H9 (cell line): ENCODE results near the gene FAM114A1. TPM values are rescaled to one million over a fixed set of nuclear protein-coding genes. Genes with fewer than 3 reads are reported as not detected.

Experiments
- DNase-seq: peaks from one replicate; pipeline ENCODE4 v3.0.0-alpha.2; 2017
- H2AFZ ChIP-seq: one replicate; pipeline ENCODE4 v1.6.1; 2013; ENCODE audit warnings: mild to moderate bottlenecking, low read length, control low read depth, moderate library complexity
- H2AK5ac ChIP-seq: 2 replicates; pipeline ENCODE4 v1.6.1; 2013; ENCODE audit warnings: low read length, control low read depth, mixed read lengths; ENCODE audit not compliant: insufficient read length
- H2BK120ac ChIP-seq: one replicate; pipeline ENCODE4 v1.6.1; 2013; ENCODE audit warnings: low read depth, mild to moderate bottlenecking, low read length, control low read depth, inconsistent platforms; ENCODE audit not compliant: poor library complexity, severe bottlenecking
- H2BK12ac ChIP-seq: 2 replicates; pipeline ENCODE4 v1.6.1; 2013; ENCODE audit warnings: low read length, control low read depth, mixed read lengths, low read depth; ENCODE audit not compliant: insufficient read length
- H2BK15ac ChIP-seq: 2 replicates; pipeline ENCODE4 v1.6.1; 2013; ENCODE audit warnings: low read depth, low read length, control low read depth
- H2BK20ac ChIP-seq: one replicate; pipeline ENCODE4 v1.6.1; 2013; ENCODE audit warnings: low read depth, mild to moderate bottlenecking, low read length, control low read depth, inconsistent platforms; ENCODE audit not compliant: poor library complexity, severe bottlenecking
- H2BK5ac ChIP-seq: 2 replicates; pipeline ENCODE4 v1.6.1; 2013; ENCODE audit warnings: low read length, control low read depth, mixed read lengths; ENCODE audit not compliant: insufficient read length
- H3K14ac ChIP-seq: 2 replicates; pipeline ENCODE4 v1.6.1; 2013; ENCODE audit warnings: low read length, control low read depth; ENCODE audit not compliant: insufficient read depth
- H3K18ac ChIP-seq: 2 replicates; pipeline ENCODE4 v1.6.1; 2013; ENCODE audit warnings: low read depth, mild to moderate bottlenecking, mixed read lengths, low read length, control low read depth; ENCODE audit not compliant: insufficient read length
- H3K23ac ChIP-seq: 2 replicates; pipeline ENCODE4 v1.6.1; 2013; ENCODE audit warnings: low read length, control low read depth, mixed read lengths, low read depth; ENCODE audit not compliant: insufficient read length
- H3K23me2 ChIP-seq: 2 replicates; pipeline ENCODE4 v1.6.1; 2013; ENCODE audit warnings: low read depth, mild to moderate bottlenecking, mixed read lengths, low read length, control low read depth; ENCODE audit not compliant: insufficient read length, poor library complexity, severe bottlenecking
- H3K27ac ChIP-seq: 2 replicates; pipeline ENCODE4 v1.5.1; 2013; ENCODE audit warnings: low read length, control low read depth, mixed read lengths, low read depth; ENCODE audit not compliant: insufficient read length
- H3K27me3 ChIP-seq: 2 replicates; pipeline ENCODE4 v1.6.1; 2013; ENCODE audit warnings: low read length, control low read depth, inconsistent platforms; ENCODE audit not compliant: insufficient read depth
- H3K4ac ChIP-seq: 2 replicates; pipeline ENCODE4 v1.6.1; 2013; ENCODE audit warnings: low read depth, mild to moderate bottlenecking, control low read depth, inconsistent platforms, low read length, moderate library complexity
- H3K4me1 ChIP-seq: 2 replicates; pipeline ENCODE4 v1.6.1; 2013; ENCODE audit warnings: low read length, control low read depth, inconsistent platforms; ENCODE audit not compliant: insufficient read depth
- H3K4me2 ChIP-seq: 2 replicates; pipeline ENCODE4 v1.6.1; 2013; ENCODE audit warnings: low read length, control low read depth, mixed read lengths; ENCODE audit not compliant: insufficient read length, insufficient read depth
- H3K56ac ChIP-seq: 2 replicates; pipeline ENCODE4 v1.6.1; 2013; ENCODE audit warnings: low read depth, mild to moderate bottlenecking, mixed read lengths, low read length, control low read depth; ENCODE audit not compliant: insufficient read length
- H3K79me1 ChIP-seq: 2 replicates; pipeline ENCODE4 v1.6.1; 2013; ENCODE audit warnings: low read depth, mild to moderate bottlenecking, moderate library complexity, low read length, control low read depth, inconsistent platforms; ENCODE audit not compliant: insufficient read depth, poor library complexity, severe bottlenecking
- H3K79me2 ChIP-seq: 2 replicates; pipeline ENCODE4 v1.6.1; 2013; ENCODE audit warnings: low read length, control low read depth, inconsistent platforms; ENCODE audit not compliant: insufficient read depth
- H3K9ac ChIP-seq: 2 replicates; pipeline ENCODE4 v1.6.1; 2013; ENCODE audit warnings: low read length, control low read depth, mixed read lengths; ENCODE audit not compliant: insufficient read length; ENCODE audit errors: extremely low read depth
- H3K9me3 ChIP-seq: one replicate; pipeline ENCODE4 v1.6.1; 2013; ENCODE audit warnings: low read depth, low read length, inconsistent platforms; ENCODE audit not compliant: control insufficient read depth
- H3T11ph ChIP-seq: one replicate; pipeline ENCODE4 v1.6.1; 2013; ENCODE audit warnings: mild to moderate bottlenecking, low read length, control low read depth, inconsistent platforms
- H4K20me1 ChIP-seq: one replicate; pipeline ENCODE4 v1.6.1; 2013; ENCODE audit not compliant: control insufficient read depth, insufficient read length, insufficient read depth
- H4K5ac ChIP-seq: 2 replicates; pipeline ENCODE4 v1.6.1; 2013; ENCODE audit warnings: low read depth, mild to moderate bottlenecking, mixed read lengths, low read length, control low read depth; ENCODE audit not compliant: insufficient read length
- H4K8ac ChIP-seq: replicated peaks from 2 replicates; pipeline ENCODE4 v1.6.1; 2013; ENCODE audit warnings: low read length, control low read depth, mixed read lengths, low read depth; ENCODE audit not compliant: insufficient read length
- H4K91ac ChIP-seq: 2 replicates; pipeline ENCODE4 v1.6.1; 2013; ENCODE audit warnings: low read depth, mild to moderate bottlenecking, moderate library complexity, mixed read lengths, low read length, control low read depth; ENCODE audit not compliant: insufficient read length
- H3K27ac Mint-ChIP-seq, 3 experiments: 2 replicates in 2 of 3; 3 replicates in 1 of 3; pipeline ENCODE4 v1.8.0; 2020 to 2021; ENCODE audit warnings: mixed read lengths in 3 of 3, mild to moderate bottlenecking in 1 of 3, moderate library complexity in 1 of 3
- H3K27me3 Mint-ChIP-seq: 2 replicates; pipeline ENCODE4 v1.8.0; 2021; ENCODE audit warnings: low read depth, mild to moderate bottlenecking, moderate library complexity, mixed read lengths
- H3K36me3 Mint-ChIP-seq, 3 experiments: 2 replicates in 2 of 3; 3 replicates in 1 of 3; pipeline ENCODE4 v1.8.0; 2020 to 2021; ENCODE audit warnings: low read depth in 3 of 3, mixed read lengths in 3 of 3; ENCODE audit not compliant: insufficient read depth in 1 of 3
- H3K4me1 Mint-ChIP-seq, 2 experiments: 2 replicates each; pipeline ENCODE4 v1.8.0; 2020; ENCODE audit warnings: mixed read lengths in 2 of 2
- H3K4me3 Mint-ChIP-seq, 2 experiments: 2 replicates in 1 of 2; 3 replicates in 1 of 2; pipeline ENCODE4 v1.8.0; 2020 to 2021; ENCODE audit warnings: mild to moderate bottlenecking in 2 of 2, mixed read lengths in 2 of 2, moderate library complexity in 1 of 2
- H3K9me3 Mint-ChIP-seq, 2 experiments: 2 replicates in 1 of 2; 3 replicates in 1 of 2; pipeline ENCODE4 v1.8.0; 2020; ENCODE audit warnings: mild to moderate bottlenecking in 2 of 2, mixed read lengths in 2 of 2, moderate library complexity in 1 of 2
- WGBS: extraction: QIAGEN DNeasy Blood & Tissue Kit; methylation state at CpG from one replicate; pipeline ENCODE4 v1.1.7; 2013; ENCODE audit warnings: missing lambda C conversion rate, low lambda C conversion rate, mixed read lengths; ENCODE audit not compliant: insufficient read length; ENCODE audit errors: extremely low coverage; 5-methylcytosine and 5-hydroxymethylcytosine counted together
- total RNA-seq: library from RNA; stranded (reverse); gene quantifications from 2 replicates; pipeline ENCODE4 v1.2.1, GENCODE V29; 2021
- TF ChIP-seq, protein P1 (sequence below): fragments of 200-600 bp; sonication (generic); conservative IDR thresholded peaks from 3 replicates; pipeline ENCODE4 v1.8.0; 2021; ENCODE audit warnings: antibody characterized with exemption, mild to moderate bottlenecking

The FAM114A1 gene
- total RNA-seq, 1 experiment from 2014 or later = 9.9 TPM

DNA sequence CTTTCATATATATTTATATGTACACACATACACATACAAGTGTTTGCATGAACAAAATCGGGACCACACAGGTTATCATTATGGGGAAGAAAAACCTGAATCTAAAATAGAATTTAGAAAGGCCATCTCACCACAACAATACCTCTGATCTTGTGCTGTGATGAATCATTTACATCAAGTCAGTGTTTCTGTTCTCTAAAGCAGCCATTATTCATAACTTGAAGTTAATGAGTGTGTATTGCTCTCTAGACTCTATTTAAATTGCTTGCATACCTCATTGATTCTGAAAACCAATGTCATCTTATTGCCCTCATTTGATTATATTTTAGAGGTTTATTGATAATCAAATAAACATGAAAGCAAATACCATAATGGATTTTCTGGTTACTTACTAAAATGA, 71.6 kb downstream of the FAM114A1 start:
- Histone ChIP-seq H4K91ac (no peak overlapping the region), H2BK5ac (no peak overlapping the region), H3K9ac (no peak overlapping the region), H4K5ac (no peak overlapping the region), H2BK120ac (no peak overlapping the region), H3K23me2 (no peaks in the 10 kb centered on the region), H2AFZ (no peak overlapping the region), H3K27ac (no peak overlapping the region), H3K56ac (no peak overlapping the region), H3K79me2 (no peaks in the 10 kb centered on the region), H3K4me1 (no peaks in the 10 kb centered on the region), H3K18ac (no peak overlapping the region), H3K4ac (no peak overlapping the region), H3K27me3 (no peaks in the 10 kb centered on the region), H2BK15ac (no peak overlapping the region), H3K4me2 (no peak overlapping the region), H2BK12ac (no peak overlapping the region), H2BK20ac (no peak overlapping the region), H4K8ac (no peak overlapping the region), H3K23ac (no peak overlapping the region), H3K79me1 (no peaks in the 10 kb centered on the region), H4K20me1 (no peaks in the 10 kb centered on the region), H3K9me3 (no peaks in the 10 kb centered on the region), H3T11ph (no peak overlapping the region), H3K14ac (no peak overlapping the region), H2AK5ac (no peak overlapping the region)
- Mint-ChIP-seq H3K36me3 (peaks cover 0 to 4% (median 0%) of the 10 kb centered on the region in 3 experiments; a peak in 1 of 7 replicates), H3K27me3 (no peaks in the 10 kb centered on the region; the same call in 1 of the 2 replicates), H3K4me3 (no peak overlapping the region), H3K4me1 (0 out of 4 replicates have a peak, but pooled peaks cover 0 to 2% of the 10 kb centered on the region in 2 experiments), H3K9me3 (no peaks in the 10 kb centered on the region), H3K27ac (no peak overlapping the region)
- TF ChIP-seq, protein P1, sequence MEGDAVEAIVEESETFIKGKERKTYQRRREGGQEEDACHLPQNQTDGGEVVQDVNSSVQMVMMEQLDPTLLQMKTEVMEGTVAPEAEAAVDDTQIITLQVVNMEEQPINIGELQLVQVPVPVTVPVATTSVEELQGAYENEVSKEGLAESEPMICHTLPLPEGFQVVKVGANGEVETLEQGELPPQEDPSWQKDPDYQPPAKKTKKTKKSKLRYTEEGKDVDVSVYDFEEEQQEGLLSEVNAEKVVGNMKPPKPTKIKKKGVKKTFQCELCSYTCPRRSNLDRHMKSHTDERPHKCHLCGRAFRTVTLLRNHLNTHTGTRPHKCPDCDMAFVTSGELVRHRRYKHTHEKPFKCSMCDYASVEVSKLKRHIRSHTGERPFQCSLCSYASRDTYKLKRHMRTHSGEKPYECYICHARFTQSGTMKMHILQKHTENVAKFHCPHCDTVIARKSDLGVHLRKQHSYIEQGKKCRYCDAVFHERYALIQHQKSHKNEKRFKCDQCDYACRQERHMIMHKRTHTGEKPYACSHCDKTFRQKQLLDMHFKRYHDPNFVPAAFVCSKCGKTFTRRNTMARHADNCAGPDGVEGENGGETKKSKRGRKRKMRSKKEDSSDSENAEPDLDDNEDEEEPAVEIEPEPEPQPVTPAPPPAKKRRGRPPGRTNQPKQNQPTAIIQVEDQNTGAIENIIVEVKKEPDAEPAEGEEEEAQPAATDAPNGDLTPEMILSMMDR = no peak
- WGBS = no CpG with 5 or more reads among the region's 1 CpG
- DNase-seq = no peak
